HG02798 (cell line): Measurements from ENCODE around the gene ZFYVE19.
A peak's percentile ranks its signal among the peaks of the same experiment; 100 is the strongest.

Experiments
- ATAC-seq: cut with Tn5 transposase; IDR thresholded peaks from one replicate; pipeline ENCODE4 v1.9.1; 2021; ENCODE audit warnings: mild to moderate bottlenecking; ENCODE audit not compliant: unreplicated experiment, poor library complexity

The ZFYVE19 gene

GRCh38 chr15:40775007-40775406 is 31.9 kb upstream of the ZFYVE19 start:
- no peak for ATAC-seq

GRCh38 chr15:40775740-40776536 is 31.0 kb upstream of the ZFYVE19 start:
- no peak for ATAC-seq

GRCh38 chr15:40776537-40777141 is 30.2 kb upstream of the ZFYVE19 start:
- ATAC-seq, result no peak

GRCh38 chr15:40782609-40783227 is 24.2 kb upstream of the ZFYVE19 start:
- ATAC-seq, result peak; percentile 75

GRCh38 chr15:40785164-40785563 is 21.7 kb upstream of the ZFYVE19 start:
- no peak for ATAC-seq

GRCh38 chr15:40785814-40786213 is 21.1 kb upstream of the ZFYVE19 start:
- no peak for ATAC-seq

- no peak for ATAC-seq
These were observed 19.5 kb upstream of the ZFYVE19 start for GRCh38 chr15:40787344-40787841.

GRCh38 chr15:40787991-40788390 is 18.9 kb upstream of the ZFYVE19 start:
- no peak for ATAC-seq

GRCh38 chr15:40789119-40789518 is 17.8 kb upstream of the ZFYVE19 start:
- ATAC-seq, result no peak

- ATAC-seq, result no peak
These were observed 16.9 kb upstream of the ZFYVE19 start for GRCh38 chr15:40789999-40790398.

GRCh38 chr15:40790718-40791117 is 16.2 kb upstream of the ZFYVE19 start:
- no peak for ATAC-seq

- ATAC-seq, result no peak
These were observed 14.5 kb upstream of the ZFYVE19 start for GRCh38 chr15:40792394-40792793.

GRCh38 chr15:40793216-40793989 is 13.5 kb upstream of the ZFYVE19 start:
- ATAC-seq, result no peak

GRCh38 chr15:40796041-40796440 is 10.8 kb upstream of the ZFYVE19 start:
- no peak for ATAC-seq

GRCh38 chr15:40796512-40796911 is 10.4 kb upstream of the ZFYVE19 start:
- no peak for ATAC-seq

GRCh38 chr15:40799523-40799922 is 7.4 kb upstream of the ZFYVE19 start:
- ATAC-seq, result no peak

GRCh38 chr15:40803076-40803475 is 3.8 kb upstream of the ZFYVE19 start:
- no peak for ATAC-seq

GRCh38 chr15:40803688-40804087 is 3.2 kb upstream of the ZFYVE19 start:
- no peak for ATAC-seq

- no peak for ATAC-seq
These were observed 239 bp upstream of the ZFYVE19 start for GRCh38 chr15:40806672-40807027.

GRCh38 chr15:40807888-40808461 is 1.1 kb downstream of the ZFYVE19 start:
- no peak for ATAC-seq
